ENCODE results near the gene ABHD6. TPM values are rescaled to one million over a fixed set of nuclear protein-coding genes. Genes with fewer than 3 reads are reported as not detected.

ABHD6 gene
- polyA plus RNA-seq, 1 donor from 2014 or later: 38.9 TPM

DNA sequence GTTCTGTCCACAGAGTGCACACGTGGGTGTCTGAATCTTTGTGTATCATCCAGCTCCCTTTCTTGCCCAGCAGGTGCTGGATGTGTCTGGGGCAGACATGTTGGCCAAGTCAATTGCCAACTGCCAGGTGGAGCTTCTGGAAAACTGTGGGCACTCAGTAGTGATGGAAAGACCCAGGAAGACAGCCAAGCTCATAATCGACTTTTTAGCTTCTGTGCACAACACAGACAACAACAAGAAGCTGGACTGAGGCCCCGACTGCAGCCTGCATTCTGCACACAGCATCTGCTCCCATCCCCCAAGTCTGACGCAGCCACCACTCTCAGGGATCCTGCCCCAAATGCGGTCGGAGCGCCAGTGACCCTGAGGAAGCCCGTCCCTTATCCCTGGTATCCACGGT, 55.9 kb downstream of the ABHD6 start:
- H3K9me2 ChIP-seq (ENCODE audit: insufficient read depth, low read length): no peaks in the 10 kb centered on the region
- no peak overlapping the region for H2AFZ ChIP-seq (ENCODE audit: low read depth, low read length)
- no peaks in the 10 kb centered on the region for H3K27me3 ChIP-seq (ENCODE audit: insufficient read depth, low read depth, low read length)
- H3K27ac ChIP-seq (ENCODE audit: low read length): no peak overlapping the region
- H3K4me3 ChIP-seq (ENCODE audit: low read length): no peak overlapping the region
- H3K9ac ChIP-seq (ENCODE audit: low read length): no peak overlapping the region
- no peaks in the 10 kb centered on the region for H3K9me3 ChIP-seq (ENCODE audit: low read length)
- no peak for TF ChIP-seq POLR2AphosphoS5 (IDR thresholded peaks at IDR 0.05)
- no peak for TF ChIP-seq SMC3 (conservative IDR thresholded peaks at IDR 0.05; ENCODE audit: poor library complexity)
- no peaks in the 10 kb centered on the region for H3K79me2 ChIP-seq (replicated peaks; ENCODE audit: insufficient read depth, low read length)
- no peaks in the 10 kb centered on the region for H3F3A ChIP-seq (ENCODE audit: insufficient read depth, low read length, poor library complexity, severe bottlenecking)
- no peak overlapping the region for H3K4me2 ChIP-seq (ENCODE audit: low read length)
- no peaks in the 10 kb centered on the region for H3K36me3 ChIP-seq (ENCODE audit: insufficient read depth, low read length)
- H4K20me1 ChIP-seq (ENCODE audit: insufficient read depth): no peaks in the 10 kb centered on the region

DNA sequence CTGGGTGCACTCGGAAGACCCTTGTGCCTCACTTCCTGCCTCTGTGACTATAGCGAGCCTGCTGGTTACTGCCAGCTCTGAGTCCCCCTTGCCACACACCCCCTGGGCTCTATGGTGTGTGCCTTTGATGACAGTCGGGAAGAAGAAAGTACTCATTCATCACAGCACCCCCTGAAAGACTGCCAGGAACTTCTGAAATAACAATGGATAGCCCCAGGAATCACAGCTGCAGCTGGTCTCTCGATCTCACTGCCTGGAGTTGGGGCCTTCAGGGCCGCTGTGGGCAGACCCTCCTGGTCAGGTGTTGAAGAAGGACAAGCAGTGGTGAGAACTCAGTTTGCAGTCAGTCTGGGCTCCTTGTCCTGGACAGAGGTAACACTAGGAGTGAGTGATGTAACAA, 58.7 kb downstream of the ABHD6 start:
- no peak overlapping the region for H3K4me2 ChIP-seq (ENCODE audit: low read length)
- TF ChIP-seq EP300 (conservative IDR thresholded peaks at IDR 0.05; ENCODE audit: poor library complexity, severe bottlenecking) (no peak), MXI1 (conservative IDR thresholded peaks at IDR 0.05; ENCODE audit: poor library complexity, severe bottlenecking) (no peak), SMC3 (conservative IDR thresholded peaks at IDR 0.05; ENCODE audit: poor library complexity) (no peak), TAF1 (IDR thresholded peaks at IDR 0.05; ENCODE audit: low read depth) (no peak), POLR2AphosphoS5 (IDR thresholded peaks at IDR 0.05) (no peak), RAD21 (conservative IDR thresholded peaks at IDR 0.05) (no peak), EZH2 (IDR thresholded peaks at IDR 0.05; ENCODE audit: borderline replicate concordance, insufficient read depth, low read length, poor library complexity, severe bottlenecking) (no peak)
- TF ChIP-seq, protein P1, sequence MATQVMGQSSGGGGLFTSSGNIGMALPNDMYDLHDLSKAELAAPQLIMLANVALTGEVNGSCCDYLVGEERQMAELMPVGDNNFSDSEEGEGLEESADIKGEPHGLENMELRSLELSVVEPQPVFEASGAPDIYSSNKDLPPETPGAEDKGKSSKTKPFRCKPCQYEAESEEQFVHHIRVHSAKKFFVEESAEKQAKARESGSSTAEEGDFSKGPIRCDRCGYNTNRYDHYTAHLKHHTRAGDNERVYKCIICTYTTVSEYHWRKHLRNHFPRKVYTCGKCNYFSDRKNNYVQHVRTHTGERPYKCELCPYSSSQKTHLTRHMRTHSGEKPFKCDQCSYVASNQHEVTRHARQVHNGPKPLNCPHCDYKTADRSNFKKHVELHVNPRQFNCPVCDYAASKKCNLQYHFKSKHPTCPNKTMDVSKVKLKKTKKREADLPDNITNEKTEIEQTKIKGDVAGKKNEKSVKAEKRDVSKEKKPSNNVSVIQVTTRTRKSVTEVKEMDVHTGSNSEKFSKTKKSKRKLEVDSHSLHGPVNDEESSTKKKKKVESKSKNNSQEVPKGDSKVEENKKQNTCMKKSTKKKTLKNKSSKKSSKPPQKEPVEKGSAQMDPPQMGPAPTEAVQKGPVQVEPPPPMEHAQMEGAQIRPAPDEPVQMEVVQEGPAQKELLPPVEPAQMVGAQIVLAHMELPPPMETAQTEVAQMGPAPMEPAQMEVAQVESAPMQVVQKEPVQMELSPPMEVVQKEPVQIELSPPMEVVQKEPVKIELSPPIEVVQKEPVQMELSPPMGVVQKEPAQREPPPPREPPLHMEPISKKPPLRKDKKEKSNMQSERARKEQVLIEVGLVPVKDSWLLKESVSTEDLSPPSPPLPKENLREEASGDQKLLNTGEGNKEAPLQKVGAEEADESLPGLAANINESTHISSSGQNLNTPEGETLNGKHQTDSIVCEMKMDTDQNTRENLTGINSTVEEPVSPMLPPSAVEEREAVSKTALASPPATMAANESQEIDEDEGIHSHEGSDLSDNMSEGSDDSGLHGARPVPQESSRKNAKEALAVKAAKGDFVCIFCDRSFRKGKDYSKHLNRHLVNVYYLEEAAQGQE (IDR thresholded peaks at IDR 0.05; ENCODE audit: borderline replicate concordance): no peak
- TF ChIP-seq, protein P2, sequence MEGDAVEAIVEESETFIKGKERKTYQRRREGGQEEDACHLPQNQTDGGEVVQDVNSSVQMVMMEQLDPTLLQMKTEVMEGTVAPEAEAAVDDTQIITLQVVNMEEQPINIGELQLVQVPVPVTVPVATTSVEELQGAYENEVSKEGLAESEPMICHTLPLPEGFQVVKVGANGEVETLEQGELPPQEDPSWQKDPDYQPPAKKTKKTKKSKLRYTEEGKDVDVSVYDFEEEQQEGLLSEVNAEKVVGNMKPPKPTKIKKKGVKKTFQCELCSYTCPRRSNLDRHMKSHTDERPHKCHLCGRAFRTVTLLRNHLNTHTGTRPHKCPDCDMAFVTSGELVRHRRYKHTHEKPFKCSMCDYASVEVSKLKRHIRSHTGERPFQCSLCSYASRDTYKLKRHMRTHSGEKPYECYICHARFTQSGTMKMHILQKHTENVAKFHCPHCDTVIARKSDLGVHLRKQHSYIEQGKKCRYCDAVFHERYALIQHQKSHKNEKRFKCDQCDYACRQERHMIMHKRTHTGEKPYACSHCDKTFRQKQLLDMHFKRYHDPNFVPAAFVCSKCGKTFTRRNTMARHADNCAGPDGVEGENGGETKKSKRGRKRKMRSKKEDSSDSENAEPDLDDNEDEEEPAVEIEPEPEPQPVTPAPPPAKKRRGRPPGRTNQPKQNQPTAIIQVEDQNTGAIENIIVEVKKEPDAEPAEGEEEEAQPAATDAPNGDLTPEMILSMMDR (IDR thresholded peaks at IDR 0.05; ENCODE audit: poor library complexity, severe bottlenecking): no peak

DNA sequence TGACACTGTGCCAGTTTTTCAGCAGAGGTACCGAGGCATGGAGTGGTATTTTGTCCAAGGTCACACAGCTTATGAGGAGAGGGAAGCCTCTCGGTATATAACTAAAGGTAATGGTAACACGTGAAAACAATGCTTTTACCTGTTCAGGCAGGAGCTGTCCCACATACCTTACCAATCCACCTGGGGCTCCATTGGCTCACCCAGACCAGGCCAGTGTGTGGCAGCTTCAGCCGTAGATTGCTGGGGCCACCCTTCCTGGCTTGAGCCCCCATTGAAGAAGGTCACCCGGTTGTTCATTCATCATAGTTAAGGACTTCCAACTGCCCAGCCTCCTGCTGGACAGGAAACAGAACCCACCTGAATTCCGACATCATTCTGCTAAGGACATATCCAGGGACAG, 59.3 kb downstream of the ABHD6 start:
- no peak for TF ChIP-seq RAD21 (conservative IDR thresholded peaks at IDR 0.05)
- no peak for TF ChIP-seq POLR2AphosphoS5 (IDR thresholded peaks at IDR 0.05)
- TF ChIP-seq, protein P2 (IDR thresholded peaks at IDR 0.05; ENCODE audit: poor library complexity, severe bottlenecking): no peak
- no peak for TF ChIP-seq TAF1 (IDR thresholded peaks at IDR 0.05; ENCODE audit: low read depth)
- TF ChIP-seq, protein P1 (IDR thresholded peaks at IDR 0.05; ENCODE audit: borderline replicate concordance): no peak
- no peak for TF ChIP-seq SMC3 (conservative IDR thresholded peaks at IDR 0.05; ENCODE audit: poor library complexity)
- no peak for TF ChIP-seq EP300 (conservative IDR thresholded peaks at IDR 0.05; ENCODE audit: poor library complexity, severe bottlenecking)
- TF ChIP-seq EZH2 (IDR thresholded peaks at IDR 0.05; ENCODE audit: borderline replicate concordance, insufficient read depth, low read length, poor library complexity, severe bottlenecking): no peak
- TF ChIP-seq MXI1 (conservative IDR thresholded peaks at IDR 0.05; ENCODE audit: poor library complexity, severe bottlenecking): no peak
- no peak overlapping the region for H3K27ac ChIP-seq (ENCODE audit: low read length)
- H3K9me3 ChIP-seq (ENCODE audit: low read length): no peaks in the 10 kb centered on the region
- H3K4me2 ChIP-seq (ENCODE audit: low read length): no peak overlapping the region
- no peaks in the 10 kb centered on the region for H3K27me3 ChIP-seq (ENCODE audit: insufficient read depth, low read depth, low read length)
- H3K79me2 ChIP-seq (replicated peaks; ENCODE audit: insufficient read depth, low read length): no peaks in the 10 kb centered on the region
- H4K20me1 ChIP-seq (ENCODE audit: insufficient read depth): no peaks in the 10 kb centered on the region
- no peak overlapping the region for H2AFZ ChIP-seq (ENCODE audit: low read depth, low read length)
- no peak overlapping the region for H3K9ac ChIP-seq (ENCODE audit: low read length)
- H3K9me2 ChIP-seq (ENCODE audit: insufficient read depth, low read length): no peaks in the 10 kb centered on the region
- H3K36me3 ChIP-seq (ENCODE audit: insufficient read depth, low read length): no peaks in the 10 kb centered on the region
- H3F3A ChIP-seq (ENCODE audit: insufficient read depth, low read length, poor library complexity, severe bottlenecking): no peaks in the 10 kb centered on the region
- no peak overlapping the region for H3K4me3 ChIP-seq (ENCODE audit: low read length)

More for the DNA sequence above, 58.7 kb downstream of the ABHD6 start:
- Histone ChIP-seq H3F3A (ENCODE audit: insufficient read depth, low read length, poor library complexity, severe bottlenecking) (no peaks in the 10 kb centered on the region), H3K9ac (ENCODE audit: low read length) (no peak overlapping the region), H2AFZ (ENCODE audit: low read depth, low read length) (no peak overlapping the region), H3K27me3 (ENCODE audit: insufficient read depth, low read depth, low read length) (no peaks in the 10 kb centered on the region), H3K27ac (ENCODE audit: low read length) (no peak overlapping the region), H4K20me1 (ENCODE audit: insufficient read depth) (no peaks in the 10 kb centered on the region), H3K4me3 (ENCODE audit: low read length) (no peak overlapping the region), H3K36me3 (ENCODE audit: insufficient read depth, low read length) (no peaks in the 10 kb centered on the region), H3K9me2 (ENCODE audit: insufficient read depth, low read length) (no peaks in the 10 kb centered on the region), H3K9me3 (ENCODE audit: low read length) (no peaks in the 10 kb centered on the region), H3K79me2 (replicated peaks; ENCODE audit: insufficient read depth, low read length) (no peaks in the 10 kb centered on the region)

Data from neural cell (in vitro differentiated cells).